GM06990 (cell line): ENCODE data around the gene HPCAL1.
"Not testable (repeated sequence)": the region's sequence is repeated elsewhere in the genome, so short reads cannot be mapped to it uniquely, and the experiment has no call there.

Experiments
- DNase-seq: peaks from one replicate; pipeline ENCODE4 v3.0.0-alpha.2; 2011; ENCODE audit not compliant: insufficient read length; ENCODE audit errors: extremely low read depth
- H3K27me3 ChIP-seq: replicated peaks from 2 replicates; pipeline ENCODE4 v1.6.0; 2011; ENCODE audit warnings: low read length; ENCODE audit not compliant: control insufficient read depth, insufficient read depth
- H3K36me3 ChIP-seq: 2 replicates; pipeline ENCODE4 v1.5.1; 2011; ENCODE audit warnings: low read length; ENCODE audit not compliant: control insufficient read depth, insufficient read depth
- H3K4me3 ChIP-seq: replicated peaks from 2 replicates; pipeline ENCODE4 v1.5.1; 2011; ENCODE audit warnings: low read depth, mild to moderate bottlenecking, control low read depth, low read length
- TF ChIP-seq, protein P1 (sequence below): IDR thresholded peaks from 2 replicates; pipeline ENCODE4 v1.5.1; 2011; ENCODE audit warnings: low read length, control low read depth, mild to moderate bottlenecking, inconsistent platforms; ENCODE audit not compliant: insufficient read depth, poor library complexity, severe bottlenecking

Gene HPCAL1

DNA sequence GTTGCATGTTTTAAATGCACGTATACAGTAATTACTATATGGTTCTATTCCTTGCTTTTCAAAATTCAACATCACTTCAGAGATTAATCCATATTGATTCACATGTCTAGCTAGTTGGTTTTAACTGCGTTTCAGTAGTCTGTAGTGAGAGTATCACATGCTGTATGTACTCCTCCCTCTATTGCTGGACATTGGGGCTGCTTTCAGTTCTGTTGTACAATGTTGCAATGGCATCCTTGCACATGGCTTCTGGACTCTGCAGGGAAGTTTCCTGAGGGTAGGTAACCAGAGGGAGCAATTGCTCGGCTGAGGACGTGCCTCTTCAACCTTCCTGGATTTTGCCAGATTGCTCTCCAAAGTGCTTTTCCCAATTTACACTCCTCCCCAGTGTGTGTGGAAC, 10.7 kb upstream of the HPCAL1 start:
- no peak overlapping the region for H3K4me3 ChIP-seq
- H3K27me3 ChIP-seq = no peaks in the 10 kb centered on the region
- TF ChIP-seq, protein P1, sequence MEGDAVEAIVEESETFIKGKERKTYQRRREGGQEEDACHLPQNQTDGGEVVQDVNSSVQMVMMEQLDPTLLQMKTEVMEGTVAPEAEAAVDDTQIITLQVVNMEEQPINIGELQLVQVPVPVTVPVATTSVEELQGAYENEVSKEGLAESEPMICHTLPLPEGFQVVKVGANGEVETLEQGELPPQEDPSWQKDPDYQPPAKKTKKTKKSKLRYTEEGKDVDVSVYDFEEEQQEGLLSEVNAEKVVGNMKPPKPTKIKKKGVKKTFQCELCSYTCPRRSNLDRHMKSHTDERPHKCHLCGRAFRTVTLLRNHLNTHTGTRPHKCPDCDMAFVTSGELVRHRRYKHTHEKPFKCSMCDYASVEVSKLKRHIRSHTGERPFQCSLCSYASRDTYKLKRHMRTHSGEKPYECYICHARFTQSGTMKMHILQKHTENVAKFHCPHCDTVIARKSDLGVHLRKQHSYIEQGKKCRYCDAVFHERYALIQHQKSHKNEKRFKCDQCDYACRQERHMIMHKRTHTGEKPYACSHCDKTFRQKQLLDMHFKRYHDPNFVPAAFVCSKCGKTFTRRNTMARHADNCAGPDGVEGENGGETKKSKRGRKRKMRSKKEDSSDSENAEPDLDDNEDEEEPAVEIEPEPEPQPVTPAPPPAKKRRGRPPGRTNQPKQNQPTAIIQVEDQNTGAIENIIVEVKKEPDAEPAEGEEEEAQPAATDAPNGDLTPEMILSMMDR = no peak
- no peaks in the 10 kb centered on the region for H3K36me3 ChIP-seq
- DNase-seq = no peak

DNA sequence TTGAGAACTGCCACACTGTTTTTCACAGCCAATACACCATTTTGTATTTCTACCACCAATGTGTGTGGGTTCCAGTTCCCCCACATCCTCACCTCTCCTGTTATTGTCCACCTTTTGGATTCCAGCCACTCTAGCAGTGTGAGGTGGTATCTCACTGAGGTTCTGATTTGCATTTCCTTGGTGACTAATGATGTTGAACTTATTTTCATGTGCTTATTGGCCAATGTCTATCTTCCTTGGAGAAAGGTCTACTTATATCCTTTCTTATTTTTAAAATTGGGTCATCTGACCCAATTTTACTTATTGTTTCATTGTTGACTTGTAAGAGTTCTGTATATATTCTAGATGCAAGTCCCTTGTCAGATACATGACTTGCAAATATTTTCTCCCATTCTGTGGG, 9.1 kb upstream of the HPCAL1 start:
- H3K4me3 ChIP-seq = no peak overlapping the region
- TF ChIP-seq, protein P1 = no peak
- H3K36me3 ChIP-seq = no peaks in the 10 kb centered on the region
- H3K27me3 ChIP-seq = no peaks in the 10 kb centered on the region
- DNase-seq = no peak

DNA sequence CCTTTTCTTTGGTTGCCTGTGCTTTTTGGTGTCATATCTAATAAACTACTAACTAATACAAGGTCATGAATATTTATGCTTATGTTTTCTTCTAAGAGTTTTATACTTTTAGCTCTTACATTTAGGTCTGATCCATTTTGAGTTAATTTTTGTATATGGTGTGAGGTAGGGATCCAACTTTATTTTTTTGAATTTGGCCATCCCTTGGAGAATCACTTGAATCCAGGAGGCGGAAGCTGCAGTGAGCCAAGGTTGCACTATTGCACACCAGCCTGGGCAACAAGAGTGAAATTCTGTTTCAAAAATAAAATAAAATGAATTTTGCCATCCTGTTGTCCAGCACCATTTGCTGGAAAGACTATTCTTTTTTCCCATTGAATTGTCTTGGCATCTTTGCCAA, 8.6 kb upstream of the HPCAL1 start:
- TF ChIP-seq, protein P1 = no peak
- no peaks in the 10 kb centered on the region for H3K36me3 ChIP-seq
- DNase-seq = no peak
- no peak overlapping the region for H3K4me3 ChIP-seq
- H3K27me3 ChIP-seq = no peaks in the 10 kb centered on the region

DNA sequence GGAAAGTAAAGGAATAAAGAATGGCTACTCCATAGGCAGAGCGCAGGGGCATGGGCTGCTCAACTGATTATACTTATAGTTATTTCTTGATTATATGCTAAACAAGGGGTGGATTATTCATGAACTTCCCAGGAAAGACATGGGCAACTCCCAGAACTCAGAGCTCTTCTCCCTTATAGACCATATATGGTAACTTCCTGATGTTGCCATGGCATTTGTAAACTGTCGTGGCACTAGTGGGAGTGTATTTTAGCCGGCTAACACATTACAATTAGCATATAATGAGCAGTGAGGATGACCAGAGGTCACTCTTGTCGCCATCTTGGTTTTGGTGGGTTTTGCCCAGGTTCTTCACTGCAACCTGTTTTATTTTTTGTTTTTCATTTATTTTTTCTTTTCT, 7.1 kb upstream of the HPCAL1 start:
- not testable (repeated sequence) for H3K27me3 ChIP-seq, H3K4me3 ChIP-seq, H3K36me3 ChIP-seq, DNase-seq

DNA sequence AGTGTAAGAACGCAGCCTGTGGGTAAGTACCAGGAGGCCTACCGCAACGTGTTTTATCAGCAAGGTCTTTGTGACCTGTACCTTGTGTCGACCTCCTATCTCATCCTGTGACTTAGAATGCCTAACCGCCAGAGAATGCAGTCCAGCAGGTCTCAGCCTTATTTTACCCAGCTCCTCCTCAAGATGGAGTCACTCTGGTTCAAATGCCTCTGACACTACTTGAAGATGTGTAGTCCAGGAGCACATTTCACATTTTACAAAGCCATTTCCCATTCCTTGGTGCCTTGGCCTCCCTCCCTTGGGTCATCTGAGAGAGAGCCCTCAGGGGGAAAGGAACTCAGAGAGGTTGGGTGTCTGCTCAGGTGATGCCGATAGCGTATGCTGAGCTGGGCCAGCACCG, 6.6 kb upstream of the HPCAL1 start:
- H3K4me3 ChIP-seq = no peak overlapping the region
- TF ChIP-seq, protein P1 = no peak
- no peaks in the 10 kb centered on the region for H3K27me3 ChIP-seq
- H3K36me3 ChIP-seq = no peaks in the 10 kb centered on the region
- DNase-seq = no peak

DNA sequence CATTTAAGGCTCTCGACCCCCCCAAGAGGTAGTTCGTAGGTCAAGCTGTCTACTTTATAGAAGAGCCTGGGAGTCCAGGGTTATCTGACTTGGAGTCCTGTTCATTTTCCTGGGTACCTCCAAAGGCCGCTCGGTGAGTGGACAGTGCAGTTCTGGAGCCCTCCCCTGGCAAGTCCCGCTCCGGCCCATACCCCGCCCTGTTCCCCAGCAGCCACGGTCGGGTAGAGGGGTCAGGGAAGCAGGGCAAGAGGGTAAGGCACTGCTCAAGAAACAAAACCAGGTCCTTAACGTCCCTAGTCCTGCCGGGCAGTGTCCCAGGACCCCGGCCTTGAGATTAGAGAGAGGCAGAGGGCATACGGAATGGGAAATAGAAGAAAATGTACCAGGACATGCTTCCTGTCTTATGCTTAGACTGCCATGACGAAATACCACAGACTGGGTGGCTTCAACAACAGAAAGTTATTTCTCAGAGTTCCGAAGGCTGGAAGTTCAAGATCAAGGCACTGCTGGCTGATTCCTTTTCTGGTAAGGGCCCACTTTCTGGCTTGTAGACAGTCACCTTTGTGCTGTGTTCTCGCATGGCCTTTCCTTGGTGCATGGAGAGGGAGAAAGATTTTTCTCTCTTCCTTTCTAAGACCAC, 5.4 kb upstream of the HPCAL1 start:
- no peak overlapping the region for H3K4me3 ChIP-seq
- TF ChIP-seq, protein P1 = no peak
- no peaks in the 10 kb centered on the region for H3K27me3 ChIP-seq
- DNase-seq = no peak
- no peaks in the 10 kb centered on the region for H3K36me3 ChIP-seq
